ENCODE data around the gene ACYP2. TPM values are rescaled to one million over a fixed set of nuclear protein-coding genes. Genes with fewer than 3 reads are reported as not detected.

The ACYP2 gene
- total and polyA plus RNA-seq, 11 donors = 39.7 to 107 (median 53.2) TPM

DNA sequence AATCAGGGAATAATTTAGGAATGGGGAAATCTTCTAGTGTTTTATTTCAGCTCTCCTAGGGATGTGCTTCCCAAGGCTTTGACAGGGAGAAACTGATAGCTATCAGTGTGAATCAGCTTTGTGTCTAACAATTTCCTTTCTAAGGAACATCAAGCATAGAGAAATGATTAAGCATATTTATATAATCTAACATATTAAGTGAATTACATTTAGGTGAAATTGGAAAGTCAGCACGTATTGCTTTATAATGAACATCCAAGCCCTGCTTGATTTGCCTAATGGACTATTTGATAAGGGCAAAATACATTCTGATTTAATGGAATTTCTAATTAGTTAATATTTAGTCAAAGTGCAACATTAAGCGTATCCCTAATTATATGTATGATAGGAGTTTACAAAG lies 160.1 kb downstream of the ACYP2 start:
- intact Hi-C loops (cut with DNase I) = no loop called here

DNA sequence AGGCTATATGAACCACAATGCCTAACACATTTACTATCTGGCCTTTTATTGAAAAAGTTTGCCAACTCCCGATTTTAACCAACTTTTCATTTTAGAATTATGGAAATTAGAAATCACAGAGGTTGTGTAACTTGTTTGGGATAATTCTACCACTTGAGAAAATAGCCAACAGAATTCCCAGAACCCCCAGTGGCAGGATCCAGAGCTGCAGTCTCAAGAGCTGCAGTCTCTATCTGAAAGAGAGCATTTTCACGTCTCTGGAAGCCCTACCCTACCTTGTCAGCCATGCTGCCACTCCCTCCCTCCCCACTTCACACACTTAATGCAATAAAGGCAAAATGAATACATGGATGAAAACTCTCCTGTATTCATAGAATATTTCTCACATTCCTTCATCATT lies 164.0 kb downstream of the ACYP2 start:
- Histone ChIP-seq H3K27me3 (no peaks in the 10 kb centered on the region), H3K27ac (no peak overlapping the region), H3K36me3 (no peaks in the 10 kb centered on the region), H3K4me1 (peaks cover 0 to 8% (median 0%) of the 10 kb centered on the region in 12 donors), H3K9me3 (no peaks in the 10 kb centered on the region), H3K4me3 (no peak overlapping the region)
- DNase-seq (no peak), ATAC-seq (no peak)
- intact Hi-C loops (cut with DNase I) = no loop called here
- 71 to 84% (median 82%) methylated on average over 2 of the region's 2 CpGs for WGBS, 4 donors
- no peak for TF ChIP-seq POLR2A (IDR thresholded peaks at IDR 0.05)
- TF ChIP-seq, protein P1, sequence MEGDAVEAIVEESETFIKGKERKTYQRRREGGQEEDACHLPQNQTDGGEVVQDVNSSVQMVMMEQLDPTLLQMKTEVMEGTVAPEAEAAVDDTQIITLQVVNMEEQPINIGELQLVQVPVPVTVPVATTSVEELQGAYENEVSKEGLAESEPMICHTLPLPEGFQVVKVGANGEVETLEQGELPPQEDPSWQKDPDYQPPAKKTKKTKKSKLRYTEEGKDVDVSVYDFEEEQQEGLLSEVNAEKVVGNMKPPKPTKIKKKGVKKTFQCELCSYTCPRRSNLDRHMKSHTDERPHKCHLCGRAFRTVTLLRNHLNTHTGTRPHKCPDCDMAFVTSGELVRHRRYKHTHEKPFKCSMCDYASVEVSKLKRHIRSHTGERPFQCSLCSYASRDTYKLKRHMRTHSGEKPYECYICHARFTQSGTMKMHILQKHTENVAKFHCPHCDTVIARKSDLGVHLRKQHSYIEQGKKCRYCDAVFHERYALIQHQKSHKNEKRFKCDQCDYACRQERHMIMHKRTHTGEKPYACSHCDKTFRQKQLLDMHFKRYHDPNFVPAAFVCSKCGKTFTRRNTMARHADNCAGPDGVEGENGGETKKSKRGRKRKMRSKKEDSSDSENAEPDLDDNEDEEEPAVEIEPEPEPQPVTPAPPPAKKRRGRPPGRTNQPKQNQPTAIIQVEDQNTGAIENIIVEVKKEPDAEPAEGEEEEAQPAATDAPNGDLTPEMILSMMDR (IDR thresholded peaks at IDR 0.05) = peak in 2 of 12 donors; percentile 8 to 34

More for the DNA sequence above, 160.1 kb downstream of the ACYP2 start:
- 70 to 93% (median 81%) methylated on average over 2 of the region's 2 CpGs for WGBS, 4 donors
- no peaks in the 10 kb centered on the region for H3K27me3 ChIP-seq
- no peak overlapping the region for H3K4me3 ChIP-seq
- TF ChIP-seq, protein P1 (IDR thresholded peaks at IDR 0.05) = no peak
- no peak for TF ChIP-seq POLR2A (IDR thresholded peaks at IDR 0.05)
- no peak for DNase-seq
- ATAC-seq = no peak
- no peaks in the 10 kb centered on the region for H3K9me3 ChIP-seq
- peaks cover 0 to 6% (median 0%) of the 10 kb centered on the region in 9 donors for H3K36me3 ChIP-seq
- peak overlapping the region in 5 of 12 donors; percentile 21 to 47 (median 24) for H3K27ac ChIP-seq
- H3K4me1 ChIP-seq = peaks cover 0 to 4% (median 0%) of the 10 kb centered on the region in 12 donors

DNA sequence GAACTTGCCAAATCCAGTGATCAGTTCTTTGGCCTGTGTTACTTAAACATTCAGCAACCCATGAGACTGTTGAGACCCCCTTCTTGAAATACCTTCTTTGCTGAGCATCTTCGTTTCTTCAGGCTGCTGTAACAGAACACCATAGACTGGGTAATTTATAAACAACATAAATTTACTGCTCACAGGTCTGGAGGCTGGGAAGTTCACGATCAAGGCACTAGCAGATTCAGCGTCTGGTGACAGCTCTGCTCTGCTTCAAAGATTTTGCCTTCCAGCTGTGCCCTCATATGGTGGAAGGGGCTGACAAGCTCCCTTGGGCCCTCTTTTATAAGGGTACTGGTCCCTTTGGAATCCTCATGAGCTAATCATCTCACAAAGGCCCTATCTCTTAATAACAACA lies 169.4 kb downstream of the ACYP2 start:
- no peak for TF ChIP-seq POLR2A (IDR thresholded peaks at IDR 0.05)
- TF ChIP-seq, protein P1 (IDR thresholded peaks at IDR 0.05) = no peak
- WGBS, 4 donors = 96 to 98% (median 97%) methylated on average over 3 of the region's 3 CpGs
- intact Hi-C loops (cut with DNase I) = no loop called here
- Histone ChIP-seq H3K27ac (no peak overlapping the region), H3K36me3 (peaks cover 0 to 4% (median 0%) of the 10 kb centered on the region in 9 donors), H3K4me3 (no peak overlapping the region), H3K4me1 (peaks cover 0 to 14% (median 1%) of the 10 kb centered on the region in 12 donors), H3K27me3 (no peaks in the 10 kb centered on the region), H3K9me3 (no peaks in the 10 kb centered on the region)
- DNase-seq = no peak
- no peak for ATAC-seq

DNA sequence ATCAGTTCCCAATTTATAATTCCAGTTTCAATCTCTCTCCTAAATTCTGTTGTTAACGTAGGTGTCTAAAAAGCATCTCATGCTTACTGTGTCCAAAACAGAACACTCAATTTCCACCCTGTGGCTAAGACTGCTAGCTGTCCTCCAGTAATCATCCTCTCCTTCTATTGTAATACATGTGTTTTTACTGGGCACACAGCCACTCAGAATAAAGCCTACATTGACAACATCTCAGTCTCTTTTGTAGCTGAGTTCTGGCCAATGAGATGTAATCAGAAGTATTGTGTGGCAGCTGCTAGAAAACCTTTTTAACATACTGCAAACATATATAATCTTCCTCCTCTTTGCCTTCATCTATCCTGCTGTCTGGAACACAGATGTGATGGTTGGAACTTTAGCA lies 170.0 kb downstream of the ACYP2 start:
- no peak for TF ChIP-seq POLR2A (IDR thresholded peaks at IDR 0.05)
- TF ChIP-seq, protein P1 (IDR thresholded peaks at IDR 0.05) = no peak

More for the DNA sequence above, 170.0 kb downstream of the ACYP2 start:
- no peak overlapping the region for H3K4me3 ChIP-seq
- intact Hi-C loops (cut with DNase I) = no loop called here
- H3K4me1 ChIP-seq = peaks cover 0 to 15% (median 1%) of the 10 kb centered on the region in 12 donors
- H3K36me3 ChIP-seq = peaks cover 0 to 4% (median 0%) of the 10 kb centered on the region in 9 donors
- DNase-seq (no peak), ATAC-seq (no peak)
- no peak overlapping the region for H3K27ac ChIP-seq
- H3K9me3 ChIP-seq = no peaks in the 10 kb centered on the region
- WGBS, 4 donors = 96 to 100% (median 99%) methylated on average over 1 of the region's 1 CpG
- H3K27me3 ChIP-seq = no peaks in the 10 kb centered on the region
